ENCODE data around the gene LCLAT1.

GRCh38 chr2:30569946-30570345, 122.9 kb downstream of the LCLAT1 start:
- TF ChIP-seq CTCF (IDR thresholded peaks at IDR 0.05; ENCODE audit: insufficient read depth, low read length) (no peak), POLR2AphosphoS5 (IDR thresholded peaks at IDR 0.05; ENCODE audit: low read depth) (no peak)

Data from HL-60 (cell line).